LNCaP clone FGC (cell line): ENCODE data around the gene POLR1G.
"Not testable (repeated sequence)": the region's sequence is repeated elsewhere in the genome, so short reads cannot be mapped to it uniquely, and the experiment has no call there.

ENCODE experiments used
- DNase-seq: peaks from one replicate; pipeline ENCODE4 v3.0.0-alpha.2; 2011; ENCODE audit warnings: low read depth
- H3K4me3 ChIP-seq: 2 replicates; pipeline ENCODE4 v1.5.1; 2011; ENCODE audit warnings: mild to moderate bottlenecking, low read depth, low read length, control low read depth
- CTCF ChIP-seq: IDR thresholded peaks from 2 replicates; pipeline ENCODE4 v1.5.1; 2012; ENCODE audit warnings: mild to moderate bottlenecking; ENCODE audit not compliant: control insufficient read depth, insufficient read depth; ENCODE audit errors: extremely low read depth

The POLR1G gene

GRCh38 chr19:45405435-45406225 lies 814 bp upstream of the POLR1G start:
- no peak for TF ChIP-seq CTCF
- H3K4me3 ChIP-seq: peak overlapping the region; percentile 92

GRCh38 chr19:45407091-45407375 lies 589 bp downstream of the POLR1G start:
- peak overlapping the region; percentile 92 for H3K4me3 ChIP-seq
- TF ChIP-seq CTCF: no peak
- DNase-seq: no peak

More at GRCh38 chr19:45405435-45406225, 814 bp upstream of the POLR1G start:
- no peak for DNase-seq

- DNase-seq: not testable (repeated sequence)
- peak overlapping the region; percentile 92 for H3K4me3 ChIP-seq
Observed at GRCh38 chr19:45407585-45407984, 1.1 kb downstream of the POLR1G start.

GRCh38 chr19:45408121-45408520 lies 1.7 kb downstream of the POLR1G start:
- TF ChIP-seq CTCF: no peak
- H3K4me3 ChIP-seq: no peak overlapping the region
- DNase-seq: no peak

- no peak for TF ChIP-seq CTCF
- no peak for DNase-seq
- no peak overlapping the region for H3K4me3 ChIP-seq
Observed at GRCh38 chr19:45408830-45409556, 2.5 kb downstream of the POLR1G start.

- no peak for TF ChIP-seq CTCF
- DNase-seq: no peak
- H3K4me3 ChIP-seq: no peak overlapping the region
Observed at GRCh38 chr19:45409557-45409920, 3.1 kb downstream of the POLR1G start.

GRCh38 chr19:45410330-45410729 lies 3.9 kb downstream of the POLR1G start:
- not testable (repeated sequence) for H3K4me3 ChIP-seq, DNase-seq

DNA sequence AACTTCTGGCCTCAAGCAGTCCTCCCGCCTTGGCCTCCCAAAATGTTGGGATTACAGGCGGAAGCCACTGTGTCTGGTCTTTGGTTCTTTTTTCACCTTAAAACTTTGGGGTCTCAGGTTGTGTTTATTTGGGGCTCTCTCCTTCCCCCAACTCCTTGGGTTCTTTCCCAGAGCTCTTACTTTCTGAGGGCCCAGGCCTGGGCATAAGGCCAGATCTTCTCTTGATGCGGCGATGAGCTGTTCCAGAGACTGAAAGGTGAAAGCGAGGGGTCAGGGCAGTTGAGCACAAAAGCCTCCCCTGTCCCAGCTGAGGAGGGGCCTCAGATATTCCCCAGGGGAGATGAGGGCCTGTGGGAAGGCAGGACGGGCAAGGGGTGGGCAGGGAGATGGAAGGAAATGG lies 7.1 kb downstream of the POLR1G start:
- no peak overlapping the region for H3K4me3 ChIP-seq
- TF ChIP-seq CTCF: no peak
- DNase-seq: no peak
